ENCODE measurements around the gene GRID2.

Gene GRID2

DNA sequence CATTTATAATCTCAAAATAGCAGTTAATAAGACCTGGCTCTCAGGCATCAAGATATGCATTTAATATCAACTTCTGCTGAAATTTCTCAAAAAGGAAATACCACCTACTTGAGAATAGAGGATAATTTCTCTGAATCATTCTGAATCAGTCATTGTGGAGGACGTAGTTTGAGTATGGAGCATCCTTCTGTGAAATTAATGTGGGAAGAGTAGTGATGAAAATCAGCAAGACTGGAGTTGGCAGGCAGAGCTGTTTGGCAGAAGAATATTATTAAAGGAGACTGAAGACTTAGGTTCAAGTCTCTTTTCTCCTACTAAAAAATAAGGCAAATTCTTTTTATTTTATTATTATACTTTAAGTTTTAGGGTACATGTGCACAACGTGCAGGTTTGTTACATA is 1199.2 kb downstream of the GRID2 start:
- H3K4me3 ChIP-seq (ENCODE audit: low read length), result no peak overlapping the region
- H3K27me3 ChIP-seq (replicated peaks; ENCODE audit: insufficient read depth, low read length), result no peaks in the 10 kb centered on the region
- H3K9me2 ChIP-seq (replicated peaks; ENCODE audit: insufficient read depth, low read length), result no peaks in the 10 kb centered on the region
- H3K4me2 ChIP-seq (ENCODE audit: low read depth, low read length), result no peak overlapping the region
- no peaks in the 10 kb centered on the region for H4K20me1 ChIP-seq (ENCODE audit: insufficient read depth, low read length)
- no peaks in the 10 kb centered on the region for H3K79me2 ChIP-seq (ENCODE audit: low read length)
- H3F3A ChIP-seq (ENCODE audit: insufficient read depth, low read length), result no peaks in the 10 kb centered on the region
- H2AFZ ChIP-seq (ENCODE audit: low read length), result no peak overlapping the region
- H3K27ac ChIP-seq (ENCODE audit: low read length), result no peak overlapping the region
- H3K4me1 ChIP-seq (ENCODE audit: low read length), result no peaks in the 10 kb centered on the region
- H3K36me3 ChIP-seq (replicated peaks; ENCODE audit: insufficient read depth, low read length), result no peaks in the 10 kb centered on the region
- TF ChIP-seq EZH2phosphoT487 (IDR thresholded peaks at IDR 0.05; ENCODE audit: low read length) (no peak), EZH2 (optimal IDR thresholded peaks at IDR 0.05; ENCODE audit: low read depth, low read length) (no peak)
- TF ChIP-seq, protein P1, sequence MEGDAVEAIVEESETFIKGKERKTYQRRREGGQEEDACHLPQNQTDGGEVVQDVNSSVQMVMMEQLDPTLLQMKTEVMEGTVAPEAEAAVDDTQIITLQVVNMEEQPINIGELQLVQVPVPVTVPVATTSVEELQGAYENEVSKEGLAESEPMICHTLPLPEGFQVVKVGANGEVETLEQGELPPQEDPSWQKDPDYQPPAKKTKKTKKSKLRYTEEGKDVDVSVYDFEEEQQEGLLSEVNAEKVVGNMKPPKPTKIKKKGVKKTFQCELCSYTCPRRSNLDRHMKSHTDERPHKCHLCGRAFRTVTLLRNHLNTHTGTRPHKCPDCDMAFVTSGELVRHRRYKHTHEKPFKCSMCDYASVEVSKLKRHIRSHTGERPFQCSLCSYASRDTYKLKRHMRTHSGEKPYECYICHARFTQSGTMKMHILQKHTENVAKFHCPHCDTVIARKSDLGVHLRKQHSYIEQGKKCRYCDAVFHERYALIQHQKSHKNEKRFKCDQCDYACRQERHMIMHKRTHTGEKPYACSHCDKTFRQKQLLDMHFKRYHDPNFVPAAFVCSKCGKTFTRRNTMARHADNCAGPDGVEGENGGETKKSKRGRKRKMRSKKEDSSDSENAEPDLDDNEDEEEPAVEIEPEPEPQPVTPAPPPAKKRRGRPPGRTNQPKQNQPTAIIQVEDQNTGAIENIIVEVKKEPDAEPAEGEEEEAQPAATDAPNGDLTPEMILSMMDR (IDR thresholded peaks at IDR 0.05; ENCODE audit: low read length), result no peak
- H3K9ac ChIP-seq (ENCODE audit: low read length), result no peak overlapping the region
- no peaks in the 10 kb centered on the region for H3K9me3 ChIP-seq (replicated peaks; ENCODE audit: insufficient read depth, low read length)
- no peak for DNase-seq

DNA sequence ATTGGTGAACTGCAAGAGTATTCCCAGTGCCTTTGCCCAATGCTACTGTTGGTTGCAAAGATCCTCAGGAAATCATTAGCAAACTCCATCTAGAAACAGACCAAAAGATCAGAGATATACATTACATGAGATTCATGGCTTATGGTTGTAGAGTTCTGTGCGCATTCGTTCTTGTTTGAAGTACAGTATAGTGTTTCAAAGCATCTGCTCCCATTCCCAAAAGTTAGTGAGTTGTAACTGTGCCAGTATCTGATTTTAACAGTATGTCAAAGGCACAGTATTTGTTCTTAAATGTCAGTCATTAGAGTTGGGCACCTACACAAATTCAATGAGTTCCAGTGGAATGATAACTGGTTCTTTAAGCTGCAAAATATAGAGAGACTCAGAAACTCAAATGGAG is 1210.1 kb downstream of the GRID2 start:
- H3K27me3 ChIP-seq (replicated peaks; ENCODE audit: insufficient read depth, low read length), result no peaks in the 10 kb centered on the region
- no peaks in the 10 kb centered on the region for H3K9me2 ChIP-seq (replicated peaks; ENCODE audit: insufficient read depth, low read length)
- no peaks in the 10 kb centered on the region for H3K9me3 ChIP-seq (replicated peaks; ENCODE audit: insufficient read depth, low read length)
- H3F3A ChIP-seq (ENCODE audit: insufficient read depth, low read length), result no peaks in the 10 kb centered on the region
- H3K36me3 ChIP-seq (replicated peaks; ENCODE audit: insufficient read depth, low read length), result no peaks in the 10 kb centered on the region
- no peak for DNase-seq
- no peaks in the 10 kb centered on the region for H3K79me2 ChIP-seq (ENCODE audit: low read length)
- no peak overlapping the region for H3K4me2 ChIP-seq (ENCODE audit: low read depth, low read length)
- no peak overlapping the region for H3K9ac ChIP-seq (ENCODE audit: low read length)
- no peak overlapping the region for H3K27ac ChIP-seq (ENCODE audit: low read length)
- no peak overlapping the region for H2AFZ ChIP-seq (ENCODE audit: low read length)
- H4K20me1 ChIP-seq (ENCODE audit: insufficient read depth, low read length), result no peaks in the 10 kb centered on the region
- H3K4me1 ChIP-seq (ENCODE audit: low read length), result no peaks in the 10 kb centered on the region
- TF ChIP-seq EZH2 (optimal IDR thresholded peaks at IDR 0.05; ENCODE audit: low read depth, low read length), result no peak
- TF ChIP-seq, protein P1 (IDR thresholded peaks at IDR 0.05; ENCODE audit: low read length), result no peak
- TF ChIP-seq EZH2phosphoT487 (IDR thresholded peaks at IDR 0.05; ENCODE audit: low read length), result no peak
- no peak overlapping the region for H3K4me3 ChIP-seq (ENCODE audit: low read length)

DNA sequence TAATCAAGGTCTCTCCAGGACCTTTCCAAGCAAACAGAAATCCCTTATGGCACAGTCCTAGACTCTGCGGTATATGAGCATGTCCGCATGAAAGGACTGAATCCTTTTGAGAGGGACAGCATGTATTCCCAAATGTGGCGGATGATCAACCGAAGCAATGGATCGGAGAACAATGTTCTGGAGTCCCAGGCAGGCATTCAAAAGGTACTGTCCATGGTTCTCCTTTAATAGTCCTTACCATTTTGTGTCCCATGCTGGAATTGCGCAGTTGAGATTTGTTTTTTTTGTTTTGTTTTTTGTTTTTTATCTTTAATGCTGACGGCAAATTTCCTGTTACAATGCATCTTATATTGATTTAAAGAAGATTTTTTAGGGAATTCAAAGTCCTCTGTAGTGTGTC is 1211.4 kb downstream of the GRID2 start:
- Histone ChIP-seq H3K4me3 (ENCODE audit: low read length) (no peak overlapping the region), H3K27me3 (replicated peaks; ENCODE audit: insufficient read depth, low read length) (no peaks in the 10 kb centered on the region), H3K27ac (ENCODE audit: low read length) (no peak overlapping the region), H3F3A (ENCODE audit: insufficient read depth, low read length) (no peaks in the 10 kb centered on the region), H3K4me2 (ENCODE audit: low read depth, low read length) (no peak overlapping the region), H3K9me3 (replicated peaks; ENCODE audit: insufficient read depth, low read length) (no peaks in the 10 kb centered on the region), H3K9ac (ENCODE audit: low read length) (no peak overlapping the region), H3K36me3 (replicated peaks; ENCODE audit: insufficient read depth, low read length) (no peaks in the 10 kb centered on the region), H3K4me1 (ENCODE audit: low read length) (no peaks in the 10 kb centered on the region), H4K20me1 (ENCODE audit: insufficient read depth, low read length) (no peaks in the 10 kb centered on the region), H2AFZ (ENCODE audit: low read length) (no peak overlapping the region), H3K79me2 (ENCODE audit: low read length) (no peaks in the 10 kb centered on the region), H3K9me2 (replicated peaks; ENCODE audit: insufficient read depth, low read length) (no peaks in the 10 kb centered on the region)
- TF ChIP-seq EZH2 (optimal IDR thresholded peaks at IDR 0.05; ENCODE audit: low read depth, low read length), result no peak
- TF ChIP-seq, protein P1 (IDR thresholded peaks at IDR 0.05; ENCODE audit: low read length), result no peak
- TF ChIP-seq EZH2phosphoT487 (IDR thresholded peaks at IDR 0.05; ENCODE audit: low read length), result no peak
- DNase-seq, result no peak

Data from MM.1S (cell line).